Prostate gland (tissue), 2 donors: ENCODE measurements around the gene RFXAP.

Source experiments
- POLR2A ChIP-seq: fragments of 450-650 bp; IDR thresholded peaks from one replicate; pipeline ENCODE4 v1.6.1; 2016; ENCODE audit warnings: antibody characterized with exemption, mild to moderate bottlenecking
- POLR2AphosphoS5 ChIP-seq: sonication (generic); formaldehyde crosslinking; IDR thresholded peaks from one replicate; pipeline ENCODE4 v1.6.1; 2017; ENCODE audit warnings: antibody characterized with exemption
- TF ChIP-seq, protein P1 (sequence below), 4 experiments: fragments of 200-600 bp in 2 of 4; fragments of 450-650 bp in 2 of 4; sonication (generic) in 2 of 4; IDR thresholded peaks; 1 replicate in 3 of 4; 2 replicates in 1 of 4; pipeline ENCODE4 v1.5.1; 2016 to 2019; ENCODE audit warnings: antibody characterized with exemption in 4 of 4, mild to moderate bottlenecking in 2 of 4, moderate library complexity in 2 of 4

DNA sequence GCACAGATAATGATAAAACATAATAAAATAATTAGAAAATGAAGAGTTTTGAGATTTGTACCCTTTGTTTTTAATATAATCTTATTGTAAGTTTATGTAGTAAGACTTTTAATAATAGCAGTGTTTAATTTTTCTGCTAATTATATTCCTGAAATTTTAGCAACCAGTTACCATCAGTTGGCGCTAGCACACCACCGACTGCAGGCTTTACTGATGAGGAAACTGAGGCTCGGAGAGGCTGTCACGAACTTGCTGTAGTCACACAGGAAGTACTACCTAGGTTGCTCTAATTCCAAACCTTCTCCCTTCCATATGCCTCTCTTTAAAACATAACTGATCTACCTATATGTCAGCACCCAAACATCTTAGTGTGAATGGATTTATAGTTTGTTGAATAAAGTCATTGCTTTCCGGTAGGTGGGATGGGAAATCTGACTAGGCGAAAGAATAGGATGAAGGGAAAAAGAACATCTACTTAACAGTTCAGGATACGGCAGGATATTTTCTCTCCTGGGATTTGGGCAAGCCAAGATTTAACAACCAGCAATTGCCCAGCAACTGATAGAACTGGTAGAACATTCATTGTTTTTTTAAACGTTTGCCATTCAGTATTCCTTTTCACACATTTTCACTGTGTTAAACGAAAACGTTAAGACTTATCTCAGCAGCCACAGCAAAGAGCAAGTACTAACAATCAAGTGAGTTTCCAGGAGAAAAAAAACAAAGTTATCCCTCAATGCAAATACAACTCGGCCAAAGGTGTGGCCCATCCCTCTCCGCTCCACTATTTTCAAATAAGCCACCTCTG, 822 bp upstream of the RFXAP start:
- TF ChIP-seq POLR2A: no peak
- TF ChIP-seq, protein P1, sequence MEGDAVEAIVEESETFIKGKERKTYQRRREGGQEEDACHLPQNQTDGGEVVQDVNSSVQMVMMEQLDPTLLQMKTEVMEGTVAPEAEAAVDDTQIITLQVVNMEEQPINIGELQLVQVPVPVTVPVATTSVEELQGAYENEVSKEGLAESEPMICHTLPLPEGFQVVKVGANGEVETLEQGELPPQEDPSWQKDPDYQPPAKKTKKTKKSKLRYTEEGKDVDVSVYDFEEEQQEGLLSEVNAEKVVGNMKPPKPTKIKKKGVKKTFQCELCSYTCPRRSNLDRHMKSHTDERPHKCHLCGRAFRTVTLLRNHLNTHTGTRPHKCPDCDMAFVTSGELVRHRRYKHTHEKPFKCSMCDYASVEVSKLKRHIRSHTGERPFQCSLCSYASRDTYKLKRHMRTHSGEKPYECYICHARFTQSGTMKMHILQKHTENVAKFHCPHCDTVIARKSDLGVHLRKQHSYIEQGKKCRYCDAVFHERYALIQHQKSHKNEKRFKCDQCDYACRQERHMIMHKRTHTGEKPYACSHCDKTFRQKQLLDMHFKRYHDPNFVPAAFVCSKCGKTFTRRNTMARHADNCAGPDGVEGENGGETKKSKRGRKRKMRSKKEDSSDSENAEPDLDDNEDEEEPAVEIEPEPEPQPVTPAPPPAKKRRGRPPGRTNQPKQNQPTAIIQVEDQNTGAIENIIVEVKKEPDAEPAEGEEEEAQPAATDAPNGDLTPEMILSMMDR (IDR thresholded peaks at IDR 0.05): no peak
- no peak for TF ChIP-seq POLR2AphosphoS5
